Measurements from ENCODE around the gene LYPD6.

DNA sequence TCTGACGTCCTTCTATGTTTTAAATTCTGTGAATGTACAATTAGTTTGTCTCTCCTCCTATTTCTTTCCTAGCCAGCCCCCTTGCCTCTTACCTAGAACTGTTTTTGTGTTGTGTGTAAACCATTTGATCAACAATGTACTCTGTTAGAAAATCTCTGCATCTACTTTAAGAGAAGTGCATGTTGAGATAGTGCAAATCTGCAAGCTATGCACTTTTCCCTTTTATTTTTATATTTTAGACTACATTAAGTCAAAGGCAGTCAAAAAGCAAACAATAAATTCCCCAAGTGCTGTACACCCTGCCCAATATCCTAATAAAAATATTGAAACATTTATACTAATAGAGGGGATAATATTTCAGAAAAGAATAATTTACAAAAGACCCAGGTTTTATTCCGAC is 13.7 kb downstream of the LYPD6 start:
- TF ChIP-seq EZH2 (IDR thresholded peaks at IDR 0.05; ENCODE audit: insufficient read depth, poor library complexity, severe bottlenecking) (no peak), EZH2phosphoT487 (IDR thresholded peaks at IDR 0.05; ENCODE audit: insufficient read depth, low read depth) (no peak)

Measured in GM23248 (cell line).